ENCODE measurements around the gene CCDC50. TPM values are rescaled to one million over a fixed set of nuclear protein-coding genes. Genes with fewer than 3 reads are reported as not detected.

CCDC50 gene
- total and polyA plus RNA-seq, 10 of the 15 experiments (the other 5 are each of a cell fraction or from before 2014, with no cell fraction given), result 46.7 to 150 (median 125) TPM

DNA sequence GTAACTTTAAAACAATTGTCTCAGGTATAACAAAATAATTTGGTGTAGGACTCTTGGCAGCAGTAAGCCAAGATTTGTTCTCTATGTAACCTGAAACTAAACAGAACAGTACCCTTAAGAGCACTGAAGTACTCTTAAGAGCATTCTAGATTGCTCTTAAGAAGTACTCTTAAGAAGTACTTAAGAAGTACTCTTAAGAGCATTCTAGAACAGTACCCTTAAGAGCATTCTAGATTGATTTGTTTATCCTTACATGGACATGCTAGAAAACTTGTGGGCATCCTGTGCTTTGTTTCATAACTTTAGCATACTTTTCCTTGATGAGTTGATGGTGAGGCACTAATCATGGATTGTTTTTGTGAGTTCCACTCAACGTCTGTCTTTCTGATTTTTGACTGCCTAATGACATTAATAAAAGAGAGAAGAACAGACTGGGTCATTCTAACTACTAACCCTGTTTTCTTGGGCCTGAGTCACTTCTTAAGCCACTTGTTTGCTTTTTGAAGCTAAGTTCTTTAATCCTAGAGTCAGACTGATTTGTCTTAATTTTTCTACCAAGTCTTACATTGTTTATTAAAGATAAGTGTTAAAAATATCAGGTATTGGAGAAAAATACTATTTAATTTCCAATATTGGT, 58.4 kb downstream of the CCDC50 start (continued):
- no peak for TF ChIP-seq CREB1 (IDR thresholded peaks at IDR 0.05; ENCODE audit: low read depth)
- no peak for TF ChIP-seq MAX (IDR thresholded peaks at IDR 0.05; ENCODE audit: low read depth, low read length)
- no peak for TF ChIP-seq POLR2A (IDR thresholded peaks at IDR 0.05; ENCODE audit: low read depth, low read length)
- TF ChIP-seq SUPT20H (IDR thresholded peaks at IDR 0.05; ENCODE audit: borderline replicate concordance, control insufficient read depth, low read depth, low read length), result no peak
- TF ChIP-seq RELA (IDR thresholded peaks at IDR 0.05; ENCODE audit: borderline replicate concordance, partially characterized antibody), result no peak
- no peak for TF ChIP-seq FOS (IDR thresholded peaks at IDR 0.05; ENCODE audit: borderline replicate concordance, extremely low read depth, insufficient read length)
- no peak for TF ChIP-seq ZSCAN29 (IDR thresholded peaks at IDR 0.05)

DNA sequence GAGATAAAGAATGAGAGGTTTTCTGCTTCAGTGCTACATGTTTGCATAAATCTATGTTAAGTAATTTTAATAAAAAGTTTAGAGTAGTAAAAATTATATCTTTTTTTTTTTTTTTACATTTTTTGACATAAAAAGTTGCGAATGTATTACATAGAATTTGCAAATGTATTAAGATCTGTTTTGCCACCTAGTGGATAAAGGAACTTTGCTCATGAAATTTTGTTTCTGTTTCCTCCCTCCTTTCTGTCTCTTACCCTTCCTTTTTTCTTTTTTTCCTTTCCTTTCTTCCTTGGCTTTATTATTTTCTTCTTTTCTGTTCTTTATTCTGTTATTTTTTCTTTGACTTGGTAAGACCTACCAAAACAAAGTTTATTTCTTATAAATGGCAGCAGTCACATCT, 59.6 kb downstream of the CCDC50 start:
- Histone ChIP-seq H3K9me3 (replicated peaks; ENCODE audit: control insufficient read depth, insufficient read depth, low read length) (no peaks in the 10 kb centered on the region), H3K9ac (ENCODE audit: control insufficient read depth, insufficient read depth, low read length) (no peak overlapping the region), H3K27me3 (replicated peaks in 1 of 2; ENCODE audit: control insufficient read depth in 2 of 2, insufficient read depth in 2 of 2, low read length in 1 of 2) (no peaks in the 10 kb centered on the region), H3K4me2 (ENCODE audit: control insufficient read depth, insufficient read depth) (no peak overlapping the region), H3K27ac (ENCODE audit: control insufficient read depth, insufficient read depth) (no peak overlapping the region), H3K36me3 (ENCODE audit: control insufficient read depth in 2 of 2, insufficient read depth in 2 of 2, low read length in 1 of 2) (peaks cover 0 to 6% of the 10 kb centered on the region in 2 experiments; a peak in 3 of 4 replicates), H3K4me3 (no peak overlapping the region), H3K4me1 (ENCODE audit: control insufficient read depth, insufficient read depth, low read length) (no peaks in the 10 kb centered on the region), H2AFZ (ENCODE audit: control insufficient read depth, low read depth, low read length) (no peak overlapping the region), H4K20me1 (ENCODE audit: control insufficient read depth, insufficient read depth) (no peaks in the 10 kb centered on the region), H3K79me2 (ENCODE audit: control insufficient read depth, insufficient read depth, low read length) (no peaks in the 10 kb centered on the region)
- TF ChIP-seq BCLAF1 (IDR thresholded peaks at IDR 0.05), result no peak
- TF ChIP-seq CTCF (IDR thresholded peaks at IDR 0.05 in 2 of 3, conservative IDR thresholded peaks at IDR 0.05 in 1 of 3; ENCODE audit: control insufficient read depth in 2 of 3, extremely low read depth in 1 of 3, insufficient read depth in 1 of 3, low read depth in 3 of 3, low read length in 3 of 3), result peak in 2 of 3 experiments; percentile 21 to 38; a peak in 2 of 6 replicates
- no peak for TF ChIP-seq GATAD2B (conservative IDR thresholded peaks at IDR 0.05; ENCODE audit: low read depth)
- peak; percentile 28; the same call in 1 of the 2 replicates for TF ChIP-seq RAD21 (IDR thresholded peaks at IDR 0.05; ENCODE audit: insufficient read depth, low read depth, low read length)
- FAIRE-seq (no peak), DNase-seq (ENCODE audit: low read depth, low spot score) (no peak), ATAC-seq (no peak)
- POLR2A ChIA-PET, result no interaction called here
- SMC1A ChIA-PET (ENCODE audit: uncharacterized antibody, unreplicated experiment), result interaction anchor here (1.0 kb wide), 1 partner anchor 146 kb away, joined by 4 read pairs; no protein-coding TSS in a partner anchor
- no TSS peak for BruUV-seq (replicated peaks)
- CTCF ChIA-PET, result no interaction called here
- intact Hi-C loops (cut with micrococcal nuclease; ENCODE audit: unreplicated experiment), result loop anchor here (5.0 kb wide), 1 partner anchor 252 kb away; no protein-coding TSS in a partner anchor
- RAD21 ChIA-PET (ENCODE audit: unreplicated experiment), result no interaction called here
- 100% methylated on average over 1 of the region's 1 CpG for WGBS (ENCODE audit: insufficient coverage, insufficient replicate concordance, low lambda C conversion rate, missing lambda C conversion rate)
- in situ Hi-C loops (cut with MboI), result no loop called here

Measured in GM12878 (cell line).